Effector memory CD4-positive, alpha-beta T cell (primary cell): ENCODE measurements around the gene SST.

Experiments used
- DNase-seq, 3 donors: peaks; one replicate each; pipeline ENCODE4 v3.0.0-alpha.2; 2020
- H3K27ac ChIP-seq: 2 replicates; pipeline ENCODE4 v1.7.0; 2013; ENCODE audit warnings: mild to moderate bottlenecking, low read length, moderate library complexity; ENCODE audit not compliant: insufficient read depth, poor library complexity, severe bottlenecking
- H3K27me3 ChIP-seq: replicated peaks from 2 replicates; pipeline ENCODE4 v1.7.0; 2013; ENCODE audit warnings: mild to moderate bottlenecking, low read length; ENCODE audit not compliant: insufficient read depth, control insufficient read depth, poor library complexity, severe bottlenecking
- H3K36me3 ChIP-seq: 2 replicates; pipeline ENCODE4 v1.7.0; 2013; ENCODE audit warnings: mild to moderate bottlenecking, low read length, moderate library complexity; ENCODE audit not compliant: control insufficient read depth, insufficient read depth
- H3K4me1 ChIP-seq: 2 replicates; pipeline ENCODE4 v1.7.0; 2013; ENCODE audit warnings: low read length, mild to moderate bottlenecking; ENCODE audit not compliant: control insufficient read depth, insufficient read depth, poor library complexity, severe bottlenecking
- H3K4me3 ChIP-seq: 2 replicates; pipeline ENCODE4 v1.7.0; 2013; ENCODE audit warnings: low read length, low read depth, mild to moderate bottlenecking; ENCODE audit not compliant: insufficient read depth, poor library complexity, severe bottlenecking
- H3K9me3 ChIP-seq: 2 replicates; pipeline ENCODE4 v1.7.0; 2013; ENCODE audit warnings: mild to moderate bottlenecking, low read length, moderate library complexity; ENCODE audit not compliant: control insufficient read depth

Gene SST

DNA sequence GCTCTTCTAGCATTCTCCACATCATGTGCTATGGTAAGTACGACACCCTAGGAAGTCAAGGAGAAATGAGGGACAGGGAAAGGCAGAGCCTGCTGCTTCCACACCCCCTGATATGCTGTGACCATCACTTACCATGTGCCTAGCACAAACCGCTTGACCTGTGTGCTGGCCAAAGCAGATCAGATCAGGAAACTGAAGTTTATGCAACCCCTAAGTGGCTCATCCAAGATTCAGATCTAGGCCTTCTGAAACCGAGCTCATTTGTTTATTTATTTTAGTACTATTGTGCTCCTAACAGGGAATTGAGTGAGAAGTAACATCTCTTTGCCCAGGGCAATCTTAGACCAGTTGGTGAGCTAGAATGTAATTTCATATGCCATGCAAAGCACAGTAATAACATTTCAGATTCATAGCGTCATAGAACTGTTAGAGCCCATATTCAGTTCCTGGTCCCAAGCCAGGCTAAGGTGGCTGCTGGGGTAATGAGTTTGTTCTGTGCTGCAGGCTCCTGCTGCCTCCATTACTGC is 32.4 kb upstream of the SST start, which contains the start of gene RTP2:
Gene RTP2, minus strand, starts transcription at position 51 of the 527 bp plus-strand sequence. CDS start 429 bp downstream, outside the sequence.
- no peaks in the 10 kb centered on the region for H3K27me3 ChIP-seq
- H3K27ac ChIP-seq = no peak within 1 kb of the TSS
- H3K4me3 ChIP-seq = no peak within 1 kb of the TSS
- H3K4me1 ChIP-seq = no peaks in the 10 kb centered on the region
- H3K9me3 ChIP-seq = no peaks in the 10 kb centered on the region
- DNase-seq = no peak
- H3K36me3 ChIP-seq = no peaks in the 10 kb centered on the region

DNA sequence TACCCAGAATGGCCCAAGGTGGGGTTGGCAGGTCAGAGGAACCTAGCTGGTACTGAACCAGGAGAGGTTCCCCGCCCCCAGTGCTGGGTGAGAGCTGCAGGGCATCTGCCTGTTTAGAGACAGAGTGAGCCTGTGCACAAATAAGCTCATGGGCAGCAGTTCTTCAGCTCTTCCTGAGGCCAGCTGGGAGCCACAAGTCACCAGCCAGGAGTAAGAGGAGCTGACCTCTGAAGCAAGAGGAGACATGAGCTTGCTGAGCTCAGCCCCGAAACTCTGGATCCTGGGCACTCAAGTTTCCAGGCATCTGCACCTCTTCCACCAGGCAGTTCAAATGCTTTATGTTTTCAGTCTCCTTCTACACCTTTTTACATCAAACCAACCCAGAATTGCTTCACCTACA is 30.1 kb upstream of the SST start:
- Histone ChIP-seq H3K9me3 (no peaks in the 10 kb centered on the region), H3K27me3 (no peaks in the 10 kb centered on the region), H3K36me3 (no peaks in the 10 kb centered on the region), H3K4me3 (no peak overlapping the region), H3K4me1 (no peaks in the 10 kb centered on the region), H3K27ac (no peak overlapping the region)
- no peak for DNase-seq

DNA sequence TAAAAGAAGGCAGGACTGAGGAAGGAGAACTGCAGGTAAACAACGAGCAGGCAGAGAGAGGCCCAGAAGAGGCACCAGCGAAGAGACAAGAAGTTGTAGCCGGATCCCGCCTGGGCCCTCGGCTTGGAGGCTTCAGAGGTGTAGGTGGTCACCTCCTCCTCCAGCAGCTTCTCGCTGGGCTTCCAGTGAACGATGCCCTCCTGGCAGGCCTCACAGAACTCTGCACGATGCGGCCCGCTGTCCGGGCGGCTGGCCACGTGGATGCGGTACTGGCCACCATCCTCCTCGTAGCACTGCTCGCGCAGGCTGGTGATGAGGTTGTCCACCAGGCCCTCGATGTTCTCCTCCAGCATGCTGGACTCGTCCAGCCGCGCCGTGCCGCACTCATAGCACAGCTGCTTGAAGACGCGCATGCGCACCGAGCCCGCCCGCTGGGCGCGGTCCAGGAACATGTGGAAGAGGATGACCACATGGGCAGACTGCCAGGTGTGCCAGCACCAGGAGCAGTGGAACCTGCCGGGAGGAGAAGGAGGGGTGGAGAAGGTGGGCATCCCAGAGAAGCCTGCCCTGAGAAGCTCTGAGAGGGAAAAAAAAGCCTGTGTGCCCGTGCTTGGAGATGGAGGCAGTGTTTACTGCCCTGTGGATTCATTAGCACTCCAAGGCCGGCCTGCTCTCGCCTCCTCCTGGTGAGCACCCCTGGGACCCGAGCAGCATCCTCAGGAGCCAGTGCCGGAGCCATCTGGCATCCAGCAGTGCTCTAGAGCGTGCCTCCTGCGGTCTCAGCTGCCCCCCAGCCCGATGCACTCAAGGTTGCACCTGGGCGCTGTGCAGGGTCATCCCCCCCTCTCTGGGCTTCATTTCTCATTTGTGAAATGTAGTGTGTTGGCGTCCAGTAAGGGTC is 28.6 kb upstream of the SST start:
- Histone ChIP-seq H3K27me3 (no peaks in the 10 kb centered on the region), H3K9me3 (no peaks in the 10 kb centered on the region), H3K4me1 (no peaks in the 10 kb centered on the region)

DNA sequence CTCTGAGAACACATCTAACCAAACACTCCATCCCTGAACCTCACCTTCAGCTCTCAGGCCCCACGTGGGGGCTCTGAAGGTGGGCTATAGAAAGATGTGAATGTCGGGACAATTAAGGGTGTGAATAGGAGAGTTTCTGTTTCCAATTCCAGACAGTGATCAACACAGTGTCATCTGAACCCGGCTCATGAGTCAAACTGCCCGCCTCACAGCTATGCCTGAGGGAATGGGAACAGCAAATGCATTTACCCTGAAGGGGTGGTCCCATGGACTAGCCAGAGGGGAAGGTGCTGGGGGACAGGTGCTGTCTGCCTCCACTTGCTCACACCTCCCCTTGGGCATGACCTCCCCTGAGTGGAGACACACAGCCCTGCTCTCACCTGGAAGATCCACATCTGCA is 25.8 kb upstream of the SST start:
- no peak overlapping the region for H3K27ac ChIP-seq
- H3K4me3 ChIP-seq = no peak overlapping the region
- no peaks in the 10 kb centered on the region for H3K36me3 ChIP-seq
- H3K9me3 ChIP-seq = no peaks in the 10 kb centered on the region
- H3K4me1 ChIP-seq = no peaks in the 10 kb centered on the region
- no peak for DNase-seq
- no peaks in the 10 kb centered on the region for H3K27me3 ChIP-seq

More for the DNA sequence above, 28.6 kb upstream of the SST start:
- Histone ChIP-seq H3K36me3 (no peaks in the 10 kb centered on the region), H3K27ac (no peak overlapping the region), H3K4me3 (no peak overlapping the region)
- no peak for DNase-seq

DNA sequence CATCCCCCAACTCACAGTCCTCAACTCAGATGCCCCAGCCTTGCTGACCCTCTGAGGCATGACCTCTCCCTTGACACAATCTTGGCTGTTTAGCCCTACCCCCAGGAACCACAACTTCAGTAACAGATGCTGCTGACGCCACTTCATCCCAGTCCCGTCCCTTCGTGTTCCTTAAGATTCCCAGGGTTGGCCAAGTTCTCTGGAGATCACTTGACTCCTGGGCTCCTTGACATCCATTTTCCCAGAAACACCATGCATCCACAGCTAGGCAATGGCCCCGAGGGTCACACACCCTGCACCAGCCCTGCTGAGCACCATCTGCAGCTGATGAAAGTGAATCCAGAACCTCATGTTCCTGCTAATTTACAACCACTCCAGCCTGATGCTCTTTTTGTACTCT is 25.3 kb upstream of the SST start:
- Histone ChIP-seq H3K27me3 (no peaks in the 10 kb centered on the region), H3K4me3 (no peak overlapping the region), H3K36me3 (no peaks in the 10 kb centered on the region), H3K9me3 (no peaks in the 10 kb centered on the region), H3K4me1 (no peaks in the 10 kb centered on the region), H3K27ac (no peak overlapping the region)
- DNase-seq = no peak

DNA sequence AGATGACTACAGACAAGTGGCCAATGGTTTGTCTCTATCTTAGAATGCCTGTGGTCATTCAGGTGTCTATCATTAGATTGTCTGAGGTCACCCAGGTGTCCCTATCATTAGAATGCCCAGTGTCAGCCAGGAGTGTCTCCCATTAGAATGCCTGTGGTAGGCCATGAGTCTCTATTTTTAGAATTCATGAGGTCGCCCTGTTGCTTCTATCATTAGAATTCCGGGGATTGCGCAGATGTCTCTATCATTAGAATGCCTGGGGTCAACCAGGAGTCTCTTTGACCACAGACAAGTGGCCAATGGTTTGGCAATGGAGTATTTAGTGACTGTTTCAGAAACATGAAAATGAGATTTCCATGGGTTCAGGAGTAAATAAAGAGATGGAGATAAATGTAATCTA is 24.6 kb upstream of the SST start:
- H3K9me3 ChIP-seq = no peaks in the 10 kb centered on the region
- H3K4me3 ChIP-seq = no peak overlapping the region
- no peaks in the 10 kb centered on the region for H3K36me3 ChIP-seq
- H3K27ac ChIP-seq = no peak overlapping the region
- no peaks in the 10 kb centered on the region for H3K27me3 ChIP-seq
- H3K4me1 ChIP-seq = no peaks in the 10 kb centered on the region
- DNase-seq = no peak

DNA sequence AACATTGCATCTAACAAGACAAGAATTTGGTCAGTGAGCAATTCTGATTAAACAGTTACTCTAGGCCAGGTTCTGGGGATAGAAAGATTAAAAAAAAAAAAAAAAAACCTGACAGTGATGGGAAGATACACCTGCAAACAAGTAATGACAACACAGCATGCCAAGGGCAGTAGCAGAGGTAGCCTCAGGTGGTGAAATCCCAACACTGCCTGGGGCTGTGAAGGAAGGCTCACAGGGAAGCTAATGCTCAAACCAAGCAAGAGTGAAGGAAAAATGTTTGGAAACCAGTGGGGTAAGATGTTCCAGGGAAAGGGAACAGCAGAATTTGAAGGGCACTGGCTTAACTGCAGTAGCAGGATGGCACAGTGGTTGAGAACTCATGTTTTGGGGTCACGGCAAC is 23.2 kb upstream of the SST start:
- H3K27me3 ChIP-seq = no peaks in the 10 kb centered on the region
- DNase-seq = no peak
- no peak overlapping the region for H3K27ac ChIP-seq

DNA sequence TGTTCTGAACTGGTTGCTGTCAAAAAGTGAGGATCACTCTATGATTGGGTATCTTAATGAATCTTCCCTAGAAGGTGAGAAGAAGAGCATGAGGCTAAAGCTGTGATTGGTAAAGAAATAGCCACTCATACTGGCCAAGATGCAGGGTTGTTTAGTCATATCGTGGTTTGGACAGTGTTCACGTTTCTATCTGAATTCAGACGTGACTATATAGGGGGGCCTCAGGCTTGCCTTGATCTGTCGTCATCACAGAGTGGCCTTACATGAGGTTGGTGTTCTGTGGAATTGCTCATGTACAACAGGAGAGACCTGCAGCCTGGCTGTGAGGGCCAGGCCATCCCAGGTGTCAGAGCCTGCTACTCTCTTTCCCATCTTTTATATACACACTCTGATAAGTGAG is 19.8 kb upstream of the SST start:
- Histone ChIP-seq H3K27me3 (no peaks in the 10 kb centered on the region), H3K36me3 (no peaks in the 10 kb centered on the region), H3K4me1 (no peaks in the 10 kb centered on the region), H3K4me3 (no peak overlapping the region), H3K9me3 (peaks cover 3% of the 10 kb centered on the region), H3K27ac (no peak overlapping the region)
- DNase-seq = no peak

More for the DNA sequence above, 23.2 kb upstream of the SST start:
- no peaks in the 10 kb centered on the region for H3K36me3 ChIP-seq
- no peak overlapping the region for H3K4me3 ChIP-seq
- H3K4me1 ChIP-seq = no peaks in the 10 kb centered on the region
- no peaks in the 10 kb centered on the region for H3K9me3 ChIP-seq

DNA sequence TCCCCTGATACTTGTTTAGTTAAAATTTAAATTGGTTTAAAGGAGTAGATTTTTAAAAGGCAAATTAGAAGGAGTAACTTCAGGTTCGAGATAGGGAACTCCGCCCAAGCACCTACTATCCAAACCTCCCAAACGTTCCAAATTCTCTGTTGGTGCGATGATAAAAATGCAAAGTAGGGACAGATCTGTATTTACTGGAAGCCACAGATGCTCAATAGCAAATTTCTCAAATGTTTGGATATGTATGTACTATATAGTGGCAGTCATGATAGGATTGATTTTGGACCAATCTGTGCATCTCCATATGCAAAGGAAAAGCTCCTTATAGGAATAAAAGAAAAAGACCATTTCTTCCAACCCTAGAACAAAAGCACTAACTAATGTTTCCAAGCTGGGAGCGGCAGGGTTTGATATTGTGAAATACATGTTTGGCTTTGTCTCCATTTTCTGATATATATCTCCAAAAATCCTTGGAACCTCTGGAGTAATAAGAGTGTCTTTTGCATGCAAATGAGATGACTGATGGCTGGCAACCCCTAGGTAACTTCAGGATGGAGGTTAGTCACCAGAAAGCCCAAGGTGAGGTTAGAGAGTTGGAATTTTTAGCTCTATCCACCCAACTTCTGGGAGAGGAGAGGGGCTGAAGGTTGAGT is 16.6 kb upstream of the SST start:
- Histone ChIP-seq H3K4me3 (no peak overlapping the region), H3K27me3 (no peaks in the 10 kb centered on the region), H3K36me3 (no peaks in the 10 kb centered on the region), H3K27ac (no peak overlapping the region), H3K9me3 (peaks cover 3% of the 10 kb centered on the region), H3K4me1 (no peaks in the 10 kb centered on the region)
- no peak for DNase-seq

DNA sequence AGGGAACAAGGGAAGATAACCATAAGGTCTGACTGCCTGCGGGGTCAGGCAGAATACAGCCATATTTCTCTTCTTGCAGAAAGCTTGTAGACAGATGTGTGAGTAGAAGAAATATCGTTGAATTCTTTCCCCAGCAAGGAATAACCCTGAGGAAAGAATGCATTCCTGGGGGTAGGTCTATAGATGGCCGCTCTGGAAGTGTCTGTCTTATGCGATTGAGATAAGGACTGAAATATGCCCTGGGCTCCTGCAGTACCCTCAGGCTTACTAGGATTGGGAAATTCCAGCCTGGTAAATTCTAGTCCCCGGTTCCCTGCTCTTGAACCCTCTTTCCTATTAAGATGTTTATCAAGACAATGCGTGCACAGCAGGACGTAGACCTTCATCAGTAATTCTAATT is 15.8 kb upstream of the SST start:
- Histone ChIP-seq H3K4me3 (no peak overlapping the region), H3K27ac (no peak overlapping the region), H3K27me3 (no peaks in the 10 kb centered on the region), H3K4me1 (no peaks in the 10 kb centered on the region), H3K36me3 (no peaks in the 10 kb centered on the region), H3K9me3 (peaks cover 3% of the 10 kb centered on the region)
- no peak for DNase-seq
